ENCODE results near the gene FNDC11. TPM values are rescaled to one million over a fixed set of nuclear protein-coding genes. Genes with fewer than 3 reads are reported as not detected.

FNDC11 gene
- total RNA-seq, 1 donor: 0.45 TPM

GRCh38 chr20:63564036-63564810 lies 10.3 kb downstream of the FNDC11 start:
- TF ChIP-seq CTCF (IDR thresholded peaks at IDR 0.05; ENCODE audit: insufficient read depth, low read length): no peak
- H3K4me3 ChIP-seq (ENCODE audit: low read depth, low read length): no peak overlapping the region
- DNase-seq (ENCODE audit: low read depth): no peak

- no peak for TF ChIP-seq CTCF (IDR thresholded peaks at IDR 0.05; ENCODE audit: insufficient read depth, low read length)
- DNase-seq (ENCODE audit: low read depth): no peak
- H3K4me3 ChIP-seq (ENCODE audit: low read depth, low read length): no peak overlapping the region
Observed at GRCh38 chr20:63565021-63565698, 11.2 kb downstream of the FNDC11 start.

GRCh38 chr20:63565699-63566335 lies 11.9 kb downstream of the FNDC11 start:
- no peak for TF ChIP-seq CTCF (IDR thresholded peaks at IDR 0.05; ENCODE audit: insufficient read depth, low read length)
- DNase-seq (ENCODE audit: low read depth): no peak
- H3K4me3 ChIP-seq (ENCODE audit: low read depth, low read length): no peak overlapping the region

GRCh38 chr20:63566395-63567135 lies 12.6 kb downstream of the FNDC11 start:
- no peak for TF ChIP-seq CTCF (IDR thresholded peaks at IDR 0.05; ENCODE audit: insufficient read depth, low read length)
- no peak overlapping the region for H3K4me3 ChIP-seq (ENCODE audit: low read depth, low read length)
- DNase-seq (ENCODE audit: low read depth): no peak

- no peak for TF ChIP-seq CTCF (IDR thresholded peaks at IDR 0.05; ENCODE audit: insufficient read depth, low read length)
- DNase-seq (ENCODE audit: low read depth): no peak
- no peak overlapping the region for H3K4me3 ChIP-seq (ENCODE audit: low read depth, low read length)
Observed at GRCh38 chr20:63567136-63567385, 13.1 kb downstream of the FNDC11 start.

- DNase-seq (ENCODE audit: low read depth): no peak
- H3K4me3 ChIP-seq (ENCODE audit: low read depth, low read length): no peak overlapping the region
- TF ChIP-seq CTCF (IDR thresholded peaks at IDR 0.05; ENCODE audit: insufficient read depth, low read length): no peak
Observed at GRCh38 chr20:63567386-63568169, 13.6 kb downstream of the FNDC11 start.

Measured in fibroblast of the aortic adventitia (primary cell).